HG03103 (cell line): ENCODE data around the gene CACNA1C.

Experiments used
- ATAC-seq: cut with Tn5 transposase; IDR thresholded peaks from one replicate; pipeline ENCODE4 v1.9.1; 2021; ENCODE audit warnings: low read depth; ENCODE audit not compliant: unreplicated experiment

Gene CACNA1C

DNA sequence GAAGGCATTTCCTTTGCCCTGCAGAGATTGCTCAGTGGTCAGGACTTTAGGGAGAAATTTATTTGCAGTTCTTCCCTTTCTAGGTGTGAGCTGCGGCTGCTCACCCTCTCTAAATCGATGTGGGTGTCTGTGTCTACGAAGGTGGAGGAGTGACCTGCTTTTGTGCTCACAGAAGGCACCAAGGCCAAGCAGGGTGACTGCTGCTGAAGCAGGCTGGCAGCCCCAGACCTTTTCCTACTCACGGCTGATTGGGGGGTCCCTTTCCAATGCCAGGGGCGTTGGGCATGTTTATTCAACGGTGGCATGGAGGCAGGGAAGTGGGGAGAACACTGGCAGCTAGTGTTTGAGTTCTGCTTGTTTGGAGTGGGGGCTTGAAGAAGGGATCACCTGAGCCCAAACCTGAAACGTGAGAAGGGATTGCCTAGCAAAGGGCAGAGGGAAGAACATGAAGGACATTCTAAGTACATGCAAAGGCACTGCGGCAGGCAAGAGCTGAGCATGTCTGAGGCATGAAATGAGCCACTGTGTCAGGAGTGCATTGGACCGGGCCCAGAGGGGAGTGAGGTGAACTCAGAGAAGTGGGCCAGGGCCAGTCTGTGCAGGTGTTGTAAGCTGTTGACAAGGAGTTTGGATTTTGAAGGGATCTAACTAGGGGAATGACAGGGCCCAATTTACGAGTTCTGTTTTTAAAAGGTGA, 56.3 kb downstream of the CACNA1C start:
- ATAC-seq: no peak

GRCh38 chr12:2110127-2110526, 57.3 kb downstream of the CACNA1C start:
- ATAC-seq: no peak

DNA sequence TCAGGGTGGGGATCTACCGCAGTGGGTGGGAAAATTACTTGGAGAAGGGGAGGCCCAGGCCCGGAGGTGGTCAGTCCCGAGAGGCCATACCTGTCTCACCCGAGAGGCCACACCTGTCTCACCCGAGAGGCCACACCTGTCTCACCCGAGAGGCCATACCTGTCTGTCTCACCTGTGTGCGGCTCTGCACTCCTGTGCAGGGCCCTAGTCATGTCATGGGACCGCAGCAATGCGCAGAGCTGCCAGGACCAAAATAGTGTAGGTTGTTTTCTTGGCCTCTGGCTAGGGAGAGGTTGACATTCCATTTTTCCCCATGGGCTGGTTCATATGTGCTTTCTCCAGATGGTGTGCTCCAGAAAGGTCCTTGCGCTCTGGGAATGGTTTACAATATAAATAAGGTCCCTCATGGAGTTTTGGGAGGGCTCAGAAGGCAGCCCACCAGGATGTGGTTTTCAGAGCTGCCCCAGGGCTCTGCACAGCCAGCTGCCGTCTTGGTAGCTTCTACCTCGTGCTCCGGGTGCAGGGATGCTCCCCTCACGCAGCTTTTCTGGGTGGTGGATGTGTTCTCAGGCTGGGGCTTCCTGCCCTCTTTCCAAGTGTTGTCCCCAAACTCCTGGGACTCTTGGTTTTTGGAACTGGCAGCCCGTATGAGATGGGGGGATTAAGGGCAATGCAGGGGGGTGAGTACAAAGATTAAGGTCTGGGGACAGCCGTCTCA, 58.2 kb downstream of the CACNA1C start:
- ATAC-seq: no peak

DNA sequence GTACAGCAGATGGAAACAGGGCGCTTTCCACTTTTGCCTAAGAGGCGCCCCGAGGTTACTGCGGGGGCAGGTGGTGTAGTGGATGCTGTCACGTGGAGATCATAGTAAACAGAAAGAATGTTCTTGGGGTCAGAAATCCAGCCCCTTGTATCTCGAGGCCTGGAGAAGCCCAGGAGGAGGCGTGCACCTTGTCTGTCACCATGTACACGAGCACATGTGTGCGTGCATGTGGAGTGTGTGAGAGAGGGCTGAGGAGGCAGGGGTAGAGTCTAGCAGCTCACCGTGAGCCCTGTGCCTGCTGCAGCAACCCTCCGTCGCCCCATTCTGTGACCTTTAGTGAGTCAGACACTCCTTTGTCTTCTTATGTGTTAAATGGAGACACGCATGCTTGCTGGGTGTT, 59.0 kb downstream of the CACNA1C start:
- ATAC-seq: no peak

GRCh38 chr12:2112401-2112800, 59.6 kb downstream of the CACNA1C start:
- no peak for ATAC-seq

- ATAC-seq: no peak
Measured at GRCh38 chr12:2113119-2113912, 60.5 kb downstream of the CACNA1C start.

DNA sequence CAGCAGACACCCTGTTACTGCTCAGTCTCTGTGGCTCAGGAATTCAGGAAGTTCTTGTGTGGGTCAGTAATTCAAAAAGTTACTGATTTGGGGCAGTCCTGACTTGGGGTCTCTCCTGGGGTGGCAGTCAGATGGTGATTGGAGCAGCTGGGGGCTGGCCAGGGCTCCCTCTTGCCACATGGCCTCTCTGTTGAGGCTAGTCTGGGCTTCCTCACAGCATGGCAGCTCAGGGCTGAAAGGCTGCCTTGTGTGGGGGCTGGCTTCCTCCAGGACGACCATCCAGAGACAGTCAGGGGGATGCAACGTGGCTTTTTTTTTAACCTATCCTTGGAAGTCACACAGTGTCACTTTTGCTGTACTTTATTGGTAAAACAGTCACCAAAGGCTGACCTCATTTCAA, 61.3 kb downstream of the CACNA1C start:
- ATAC-seq: no peak

DNA sequence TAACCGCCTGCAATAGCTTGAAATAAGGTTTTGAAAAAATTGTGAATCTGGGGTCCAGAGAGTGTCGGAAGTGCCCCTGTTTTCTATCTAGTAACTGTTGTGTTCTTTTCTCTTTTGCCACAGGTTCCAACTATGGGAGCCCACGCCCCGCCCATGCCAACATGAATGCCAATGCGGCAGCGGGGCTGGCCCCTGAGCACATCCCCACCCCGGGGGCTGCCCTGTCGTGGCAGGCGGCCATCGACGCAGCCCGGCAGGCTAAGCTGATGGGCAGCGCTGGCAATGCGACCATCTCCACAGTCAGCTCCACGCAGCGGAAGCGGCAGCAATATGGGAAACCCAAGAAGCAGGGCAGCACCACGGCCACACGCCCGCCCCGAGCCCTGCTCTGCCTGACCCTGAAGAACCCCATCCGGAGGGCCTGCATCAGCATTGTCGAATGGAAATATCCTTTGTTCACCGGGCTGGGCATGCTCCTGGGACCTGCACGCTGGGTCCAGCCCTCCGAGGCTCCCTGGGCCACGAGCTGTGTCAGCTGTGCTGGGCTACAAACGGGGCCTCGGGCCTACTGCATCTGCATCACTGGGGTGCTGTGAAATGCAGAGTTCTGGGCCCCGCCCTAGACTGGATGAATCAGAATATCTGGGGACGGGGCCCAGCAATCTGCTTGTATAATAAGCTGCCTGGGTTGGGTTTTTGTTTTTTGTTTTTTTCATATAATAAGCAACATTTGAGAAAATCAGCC, 62.5 kb downstream of the CACNA1C start:
- ATAC-seq: no peak

- no peak for ATAC-seq
Measured at GRCh38 chr12:2117541-2117940, 64.8 kb downstream of the CACNA1C start.

DNA sequence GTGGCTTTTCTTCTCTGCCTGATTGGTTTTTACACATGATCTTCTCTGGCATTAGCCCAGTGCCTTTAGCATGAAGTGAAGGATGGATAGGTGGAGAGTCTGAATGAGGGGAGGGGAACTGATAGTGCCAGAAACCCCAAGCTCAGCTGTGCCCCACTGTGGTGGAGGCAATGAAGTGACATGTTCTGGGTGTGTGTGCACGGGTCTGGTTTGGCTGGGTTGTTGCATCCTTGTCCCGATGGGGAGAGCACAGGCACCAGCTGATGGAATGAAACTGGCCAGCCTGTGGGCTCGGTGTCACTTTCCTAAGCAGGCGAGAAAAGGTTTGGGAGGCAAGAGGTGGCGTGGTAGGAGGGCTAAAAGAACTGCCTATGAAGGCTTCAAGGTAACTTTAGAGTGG, 65.3 kb downstream of the CACNA1C start:
- no peak for ATAC-seq

- no peak for ATAC-seq
Measured at GRCh38 chr12:2118481-2119255, 65.9 kb downstream of the CACNA1C start.

GRCh38 chr12:2119266-2119665, 66.5 kb downstream of the CACNA1C start:
- ATAC-seq: no peak

DNA sequence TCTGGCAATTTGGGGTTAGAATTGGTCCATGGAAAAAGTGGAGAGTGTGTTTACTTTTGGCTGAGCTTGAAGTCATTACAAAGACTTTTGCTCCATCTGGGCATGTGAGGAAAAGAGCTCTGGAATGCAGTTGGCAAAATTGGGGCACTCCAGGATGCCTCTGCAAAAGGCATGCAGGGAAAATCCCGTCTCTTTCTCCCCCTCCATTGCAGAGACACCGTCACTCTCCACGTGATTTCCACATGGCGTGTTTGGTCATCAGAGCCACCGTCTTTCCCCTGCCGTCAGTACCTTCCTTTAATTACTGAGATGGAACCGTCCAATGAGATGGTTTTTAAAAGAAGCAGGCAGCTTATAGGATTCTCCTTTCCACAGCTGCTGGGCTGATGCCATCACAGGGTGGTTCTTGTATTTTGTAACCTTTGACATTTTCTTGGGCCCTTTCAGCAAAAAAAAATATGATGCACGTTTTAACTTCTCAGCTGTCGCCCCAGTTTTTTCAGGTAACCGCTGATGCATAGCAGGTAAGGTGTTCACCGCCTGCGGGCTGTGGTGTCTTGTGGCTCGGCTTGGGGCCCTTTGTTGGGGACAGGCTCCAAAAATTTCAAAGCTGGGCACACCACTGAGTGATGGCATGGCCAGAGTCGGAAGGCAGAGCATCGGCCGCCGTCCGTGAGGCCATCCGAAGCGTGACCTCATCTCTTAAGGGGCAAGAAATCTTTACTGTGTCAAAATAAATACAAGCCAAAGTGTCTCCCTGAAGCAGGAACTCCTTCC, 68.4 kb downstream of the CACNA1C start:
- no peak for ATAC-seq

- no peak for ATAC-seq
Measured at GRCh38 chr12:2124466-2125023, 71.8 kb downstream of the CACNA1C start.

- no peak for ATAC-seq
Measured at GRCh38 chr12:2125651-2126522, 73.1 kb downstream of the CACNA1C start.

- ATAC-seq: no peak
Measured at GRCh38 chr12:2126676-2127406, 74.1 kb downstream of the CACNA1C start.

DNA sequence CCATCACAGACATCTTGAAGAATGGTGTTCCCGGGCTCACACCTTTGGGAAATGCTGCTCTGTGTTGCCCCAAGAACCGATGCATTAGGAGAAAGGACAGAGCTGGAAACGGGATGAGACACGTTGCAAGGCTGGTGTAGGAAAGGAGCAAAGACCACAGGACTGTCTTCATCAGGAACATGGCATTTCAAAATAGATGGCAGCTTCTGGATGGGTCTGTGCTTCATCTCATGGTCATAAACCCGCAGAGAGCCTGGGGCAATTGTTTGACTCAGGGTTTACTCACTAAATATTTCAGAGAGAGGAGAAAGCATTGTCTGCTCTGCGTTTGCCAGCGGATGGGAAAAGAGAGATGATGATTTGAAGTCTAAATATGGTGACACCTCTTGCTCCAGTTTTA, 76.3 kb downstream of the CACNA1C start:
- ATAC-seq: no peak
